GM12873 (cell line): ENCODE results near the gene CGRRF1.

Source experiments
- TF ChIP-seq, protein P1 (sequence below): IDR thresholded peaks from 2 replicates; pipeline ENCODE4 v1.5.1; 2012; ENCODE audit warnings: low read depth, mild to moderate bottlenecking, moderate library complexity, low read length, control low read depth; ENCODE audit not compliant: insufficient read depth; ENCODE audit errors: missing control alignments

The CGRRF1 gene

DNA sequence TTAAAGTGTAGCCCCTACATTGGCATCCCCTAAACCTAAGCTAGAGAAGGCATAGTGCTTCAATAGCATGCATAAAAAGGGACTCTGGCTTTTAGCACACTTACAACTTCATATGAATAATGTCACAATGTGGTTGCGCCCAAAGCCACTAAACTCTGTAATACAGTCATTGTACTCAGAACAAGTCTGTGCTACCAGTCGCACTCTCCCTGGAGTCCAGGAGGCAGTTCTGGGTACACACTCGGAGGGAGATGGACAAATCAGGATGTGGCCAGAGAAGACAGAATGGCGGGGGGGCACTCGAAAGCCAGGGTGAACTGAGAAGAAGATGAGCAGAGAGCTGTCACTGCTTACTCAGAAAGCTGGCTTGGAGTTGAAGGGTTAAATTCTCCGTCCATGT lies 67.8 kb downstream of the CGRRF1 start:
- TF ChIP-seq, protein P1, sequence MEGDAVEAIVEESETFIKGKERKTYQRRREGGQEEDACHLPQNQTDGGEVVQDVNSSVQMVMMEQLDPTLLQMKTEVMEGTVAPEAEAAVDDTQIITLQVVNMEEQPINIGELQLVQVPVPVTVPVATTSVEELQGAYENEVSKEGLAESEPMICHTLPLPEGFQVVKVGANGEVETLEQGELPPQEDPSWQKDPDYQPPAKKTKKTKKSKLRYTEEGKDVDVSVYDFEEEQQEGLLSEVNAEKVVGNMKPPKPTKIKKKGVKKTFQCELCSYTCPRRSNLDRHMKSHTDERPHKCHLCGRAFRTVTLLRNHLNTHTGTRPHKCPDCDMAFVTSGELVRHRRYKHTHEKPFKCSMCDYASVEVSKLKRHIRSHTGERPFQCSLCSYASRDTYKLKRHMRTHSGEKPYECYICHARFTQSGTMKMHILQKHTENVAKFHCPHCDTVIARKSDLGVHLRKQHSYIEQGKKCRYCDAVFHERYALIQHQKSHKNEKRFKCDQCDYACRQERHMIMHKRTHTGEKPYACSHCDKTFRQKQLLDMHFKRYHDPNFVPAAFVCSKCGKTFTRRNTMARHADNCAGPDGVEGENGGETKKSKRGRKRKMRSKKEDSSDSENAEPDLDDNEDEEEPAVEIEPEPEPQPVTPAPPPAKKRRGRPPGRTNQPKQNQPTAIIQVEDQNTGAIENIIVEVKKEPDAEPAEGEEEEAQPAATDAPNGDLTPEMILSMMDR, result no peak

DNA sequence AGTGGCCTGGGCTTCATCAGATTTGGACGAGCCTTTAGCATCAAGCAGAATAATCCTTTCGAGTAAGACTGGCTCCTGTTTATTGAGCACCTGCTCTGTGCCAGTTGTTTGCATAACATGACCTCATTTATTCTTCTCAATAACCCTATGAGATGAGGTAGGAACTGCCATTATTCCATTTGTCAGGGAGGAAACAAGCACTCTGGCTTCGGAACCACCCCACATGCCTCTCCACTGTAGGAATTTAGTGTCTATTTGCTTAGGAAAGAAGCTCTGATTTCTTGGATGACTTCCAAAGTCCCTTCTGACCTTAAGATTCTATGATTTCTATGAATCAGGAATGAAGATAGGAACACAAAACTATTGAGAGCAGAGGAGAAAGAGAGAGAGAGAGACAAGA lies 68.3 kb downstream of the CGRRF1 start:
- TF ChIP-seq, protein P1, result no peak

DNA sequence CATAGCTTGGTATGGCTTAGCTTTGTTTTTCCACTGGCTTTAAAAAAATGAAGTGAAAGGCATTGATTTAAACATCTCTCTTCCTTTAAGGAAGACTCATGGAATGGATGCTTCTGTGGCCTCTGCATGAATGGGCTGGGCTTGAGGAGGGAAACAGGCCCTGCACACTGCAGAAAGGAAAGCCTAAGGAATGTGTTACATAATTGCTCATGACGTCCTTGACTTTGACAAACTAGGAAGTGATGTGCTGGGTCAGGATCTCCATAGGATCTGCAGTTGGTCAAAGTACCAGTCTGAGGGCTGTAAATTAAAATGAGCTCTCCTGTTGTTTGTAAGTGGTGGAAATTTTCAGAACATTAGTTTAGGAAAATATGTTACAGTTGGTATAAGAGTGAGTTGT lies 69.9 kb downstream of the CGRRF1 start:
- TF ChIP-seq, protein P1, result no peak

DNA sequence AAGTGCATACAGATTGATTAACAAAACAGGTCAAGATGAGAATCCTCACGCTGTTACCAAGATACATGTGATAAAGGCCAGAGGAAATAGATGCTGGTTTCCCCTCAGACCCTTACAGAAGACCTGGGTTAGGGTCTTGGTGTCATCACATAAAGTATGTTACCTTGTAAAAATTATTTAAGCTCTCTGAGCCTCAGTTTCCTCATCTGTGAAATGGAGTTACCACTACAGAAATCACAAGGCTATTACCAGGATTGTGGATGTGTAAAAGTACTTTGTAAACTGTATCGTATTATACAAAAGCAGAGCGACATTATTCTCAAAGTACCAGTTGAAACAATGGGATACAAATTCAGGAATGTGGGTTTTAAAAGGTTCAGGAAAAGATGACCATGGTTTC lies 71.2 kb downstream of the CGRRF1 start:
- TF ChIP-seq, protein P1, result no peak

DNA sequence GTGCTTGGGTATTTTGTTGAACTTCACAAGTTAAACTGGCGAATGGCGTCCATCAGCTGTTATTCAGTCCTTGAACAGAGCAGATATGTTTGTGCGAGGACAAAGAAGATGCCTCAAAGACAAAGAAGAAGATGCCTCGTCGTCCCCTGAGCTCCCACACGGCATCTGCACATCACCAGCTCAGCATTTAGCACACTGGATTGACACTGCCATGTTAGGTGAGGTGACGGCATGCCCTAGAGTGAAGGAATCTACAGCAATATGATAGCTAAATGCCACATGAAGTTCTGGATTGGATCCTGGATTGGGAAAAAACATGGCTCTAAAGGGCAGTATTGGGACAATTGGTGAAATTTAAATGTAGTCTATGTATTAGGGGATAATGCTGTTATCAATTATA lies 72.6 kb downstream of the CGRRF1 start:
- TF ChIP-seq, protein P1, result no peak

DNA sequence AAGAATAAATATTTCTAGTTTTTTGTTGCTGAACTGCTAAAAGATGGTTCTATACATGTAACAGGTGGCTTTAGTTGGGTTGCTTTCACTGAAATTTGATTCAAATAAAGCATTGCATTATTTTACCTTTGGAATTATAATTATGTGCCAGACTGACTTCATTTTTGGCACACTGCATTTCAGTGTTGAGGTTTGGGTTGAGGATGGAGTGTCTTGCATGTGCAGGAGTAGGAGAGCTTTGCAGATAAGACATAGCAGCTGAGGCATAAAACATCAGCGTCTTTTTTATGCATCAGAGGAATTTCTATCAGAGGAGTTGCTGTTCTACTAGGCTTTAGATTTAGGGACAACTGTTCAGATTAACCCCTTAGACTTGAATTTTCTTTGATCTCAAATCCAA lies 74.4 kb downstream of the CGRRF1 start:
- TF ChIP-seq, protein P1, result no peak

DNA sequence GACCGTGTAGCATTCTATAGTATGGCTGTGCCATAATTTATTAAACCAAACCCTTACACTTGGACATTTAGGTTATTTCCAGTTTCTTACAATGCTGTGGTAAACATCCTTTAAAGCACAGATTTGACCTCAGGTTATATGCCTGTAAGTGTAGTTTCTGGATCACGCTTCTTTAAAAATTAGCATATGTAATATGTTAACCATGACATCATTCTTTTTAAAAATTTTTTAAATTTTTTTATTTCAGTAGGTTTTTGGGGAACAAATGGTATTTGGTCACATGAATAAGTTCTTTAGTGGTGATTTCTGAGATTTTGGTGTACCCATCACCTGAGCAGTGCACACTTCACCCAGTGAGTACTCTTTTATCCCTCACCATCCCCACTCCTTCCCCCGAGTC lies 75.5 kb downstream of the CGRRF1 start:
- TF ChIP-seq, protein P1, result no peak
